Parathyroid adenoma (tissue), 2 donors: ENCODE results near the gene POLD1.
"Not testable (repeated sequence)": the region's sequence is repeated elsewhere in the genome, so short reads cannot be mapped to it uniquely, and the experiment has no call there.

ENCODE experiments used
- H2AFZ ChIP-seq: fragments of 300-600 bp; sonication (generic); one replicate; pipeline ENCODE4 v1.7.0; 2017; ENCODE audit warnings: antibody characterized with exemption, mild to moderate bottlenecking
- H3K27ac ChIP-seq: fragments of 300-600 bp; sonication (generic); one replicate; pipeline ENCODE4 v1.7.0; 2017
- H3K27me3 ChIP-seq: fragments of 300-600 bp; sonication (generic); one replicate; pipeline ENCODE4 v1.7.0; 2017; ENCODE audit warnings: low read length; ENCODE audit not compliant: control insufficient read depth, insufficient read depth
- H3K36me3 ChIP-seq: fragments of 300-600 bp; sonication (generic); one replicate; pipeline ENCODE4 v1.7.0; 2017; ENCODE audit warnings: low read length; ENCODE audit not compliant: control insufficient read depth, insufficient read depth
- H3K4me1 ChIP-seq: fragments of 300-600 bp; sonication (generic); one replicate; pipeline ENCODE4 v1.7.0; 2017; ENCODE audit warnings: control low read depth
- H3K4me2 ChIP-seq: fragments of 300-600 bp; sonication (generic); one replicate; pipeline ENCODE4 v1.7.0; 2017; ENCODE audit warnings: low read length
- H3K4me3 ChIP-seq: fragments of 300-600 bp; sonication (generic); one replicate; pipeline ENCODE4 v1.7.0; 2017; ENCODE audit warnings: low read depth, low read length
- H3K79me2 ChIP-seq: fragments of 300-600 bp; sonication (generic); one replicate; pipeline ENCODE4 v1.7.0; 2017; ENCODE audit warnings: control low read depth
- H3K9ac ChIP-seq: fragments of 300-600 bp; sonication (generic); one replicate; pipeline ENCODE4 v1.7.0; 2017; ENCODE audit warnings: mild to moderate bottlenecking
- H3K9me3 ChIP-seq: fragments of 300-600 bp; sonication (generic); one replicate; pipeline ENCODE4 v1.7.0; 2017; ENCODE audit warnings: low read length; ENCODE audit not compliant: control insufficient read depth
- CTCF ChIP-seq: fragments of 300-600 bp; sonication (generic); IDR thresholded peaks from one replicate; pipeline ENCODE4 v1.7.0; 2017; ENCODE audit warnings: antibody characterized with exemption, mild to moderate bottlenecking
- donor health status: primary hyperparathyroidism.

POLD1 gene

DNA sequence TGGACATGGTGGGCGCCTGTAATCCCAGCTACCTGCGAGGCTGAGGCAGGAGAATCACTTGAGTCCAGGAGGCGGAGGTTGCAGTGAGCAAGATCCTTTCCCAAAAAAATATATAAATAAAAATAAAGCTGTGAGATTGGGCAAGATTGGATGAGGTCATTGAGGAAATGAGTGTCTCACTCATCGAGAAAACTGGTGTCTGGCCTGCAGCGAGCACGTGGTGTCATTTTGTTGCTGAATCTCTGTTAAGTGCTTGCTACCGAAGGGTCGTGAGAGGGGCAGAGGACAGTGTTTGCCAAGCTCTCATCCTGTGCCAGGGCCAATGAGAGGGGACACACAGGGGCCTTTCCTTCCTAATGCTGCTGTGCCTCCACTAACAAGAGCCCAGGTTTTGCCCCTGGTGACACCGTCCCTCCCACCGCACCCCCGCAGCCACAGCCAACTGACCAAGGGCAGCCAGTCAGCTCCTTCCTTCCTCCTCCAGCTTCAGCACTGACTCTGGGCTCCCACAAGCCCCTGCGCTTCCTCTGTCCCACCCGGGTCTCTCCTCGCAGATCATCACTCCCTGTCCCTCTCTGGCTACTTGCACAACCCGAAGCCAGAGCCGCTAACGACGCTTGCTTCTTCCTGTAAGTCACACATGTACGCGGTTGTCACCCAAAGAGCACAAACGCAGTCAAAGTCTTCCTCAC, 3.2 kb downstream of the POLD1 start:
- no peak for TF ChIP-seq CTCF
- Histone ChIP-seq H3K9ac (no peak overlapping the region), H3K4me2 (no peak overlapping the region), H3K79me2 (peaks cover 6% of the 10 kb centered on the region), H3K27me3 (no peaks in the 10 kb centered on the region), H3K9me3 (no peaks in the 10 kb centered on the region), H3K4me1 (peaks cover 6% of the 10 kb centered on the region), H3K27ac (no peak overlapping the region), H3K36me3 (no peaks in the 10 kb centered on the region), H3K4me3 (no peak overlapping the region), H2AFZ (no peak overlapping the region)

GRCh38 chr19:50387868-50388245, 3.7 kb downstream of the POLD1 start:
- H3K4me2 ChIP-seq = no peak overlapping the region
- no peaks in the 10 kb centered on the region for H3K27me3 ChIP-seq
- peaks cover 6% of the 10 kb centered on the region for H3K4me1 ChIP-seq
- no peak overlapping the region for H3K9ac ChIP-seq
- H2AFZ ChIP-seq = no peak overlapping the region
- H3K4me3 ChIP-seq = no peak overlapping the region
- no peak for TF ChIP-seq CTCF
- no peaks in the 10 kb centered on the region for H3K36me3 ChIP-seq
- H3K27ac ChIP-seq = no peak overlapping the region
- peaks cover 10% of the 10 kb centered on the region for H3K79me2 ChIP-seq
- H3K9me3 ChIP-seq = no peaks in the 10 kb centered on the region

- not testable (repeated sequence) for H3K27ac ChIP-seq, H3K4me3 ChIP-seq, H3K27me3 ChIP-seq, H2AFZ ChIP-seq, H3K36me3 ChIP-seq, H3K4me1 ChIP-seq, H3K4me2 ChIP-seq, H3K9me3 ChIP-seq, H3K9ac ChIP-seq
- H3K79me2 ChIP-seq = peaks cover 12% of the 10 kb centered on the region
Observed at GRCh38 chr19:50390295-50390694, 6.1 kb downstream of the POLD1 start.

- H3K4me2 ChIP-seq, H3K4me1 ChIP-seq, H2AFZ ChIP-seq, H3K27me3 ChIP-seq, H3K4me3 ChIP-seq, H3K9ac ChIP-seq, H3K36me3 ChIP-seq, H3K9me3 ChIP-seq, H3K27ac ChIP-seq: not testable (repeated sequence)
- H3K79me2 ChIP-seq = peaks cover 12% of the 10 kb centered on the region
Observed at GRCh38 chr19:50390952-50391351, 6.8 kb downstream of the POLD1 start.

DNA sequence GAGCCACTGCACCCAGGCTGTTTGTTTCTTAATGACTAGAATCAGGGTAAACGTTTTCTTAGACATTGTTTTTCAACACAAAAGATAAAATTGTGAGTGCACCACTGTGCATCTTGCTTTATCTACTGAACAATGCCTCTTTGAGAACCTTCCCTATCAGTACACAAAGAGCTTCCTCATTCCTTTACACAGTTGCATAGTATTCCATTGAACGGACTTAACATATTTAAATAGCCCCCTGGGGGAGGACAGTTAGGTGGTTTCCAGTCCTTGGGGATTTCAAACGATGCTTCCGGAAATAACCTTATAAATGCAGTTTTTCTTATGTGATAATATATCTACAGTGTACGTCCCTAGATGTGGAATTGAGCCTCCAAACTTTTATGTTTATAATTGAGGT, 8.6 kb downstream of the POLD1 start:
- TF ChIP-seq CTCF = no peak
- H3K27me3 ChIP-seq = no peaks in the 10 kb centered on the region
- no peaks in the 10 kb centered on the region for H3K4me1 ChIP-seq
- peaks cover 12% of the 10 kb centered on the region for H3K79me2 ChIP-seq
- no peak overlapping the region for H3K27ac ChIP-seq
- no peaks in the 10 kb centered on the region for H3K36me3 ChIP-seq
- no peak overlapping the region for H3K4me2 ChIP-seq
- no peak overlapping the region for H3K4me3 ChIP-seq
- H3K9me3 ChIP-seq = no peaks in the 10 kb centered on the region
- H3K9ac ChIP-seq = no peak overlapping the region
- no peak overlapping the region for H2AFZ ChIP-seq

GRCh38 chr19:50393589-50393988, 9.4 kb downstream of the POLD1 start:
- Histone ChIP-seq H3K27ac (no peak overlapping the region), H3K27me3 (no peaks in the 10 kb centered on the region), H3K4me3 (no peak overlapping the region), H3K9me3 (no peaks in the 10 kb centered on the region), H3K4me1 (no peaks in the 10 kb centered on the region), H3K4me2 (no peak overlapping the region), H2AFZ (no peak overlapping the region), H3K79me2 (peaks cover 12% of the 10 kb centered on the region), H3K36me3 (no peaks in the 10 kb centered on the region), H3K9ac (no peak overlapping the region)
- no peak for TF ChIP-seq CTCF
